Esophagus muscularis mucosa (tissue), 4 donors: ENCODE results near the gene HDAC4. TPM values are rescaled to one million over a fixed set of nuclear protein-coding genes. Genes with fewer than 3 reads are reported as not detected.

ENCODE experiments used
- DNase-seq: peaks from one replicate; pipeline ENCODE4 v3.0.0-alpha.2; 2017; ENCODE audit errors: extremely low spot score
- H3K27ac ChIP-seq, 4 donors: fragments of 200-600 bp; sonication (generic); replicated peaks in 1 of 4; 1 replicate in 3 of 4; 2 replicates in 1 of 4; pipeline ENCODE4 v1.5.1; 2016 to 2019; ENCODE audit warnings: mild to moderate bottlenecking in 1 of 4
- H3K27me3 ChIP-seq, 4 donors: fragments of 200-600 bp; sonication (generic); one replicate each; pipeline versions ENCODE4 v1.5.1 to v1.6.0; 2016 to 2019
- H3K36me3 ChIP-seq, 4 donors: fragments of 200-600 bp; sonication (generic); one replicate each; pipeline ENCODE4 v1.5.1; 2016 to 2019
- H3K4me1 ChIP-seq, 4 donors: fragments of 200-600 bp; sonication (generic); one replicate each; pipeline ENCODE4 v1.5.1; 2016 to 2019
- H3K4me3 ChIP-seq, 4 donors: fragments of 200-600 bp; sonication (generic); 1 replicate in 2 of 4; 2 replicates in 2 of 4; pipeline ENCODE4 v1.5.1; 2016 to 2019; ENCODE audit warnings: mild to moderate bottlenecking in 4 of 4, moderate library complexity in 1 of 4
- H3K9me3 ChIP-seq, 4 donors: fragments of 200-600 bp; sonication (generic); 1 replicate in 3 of 4; 2 replicates in 1 of 4; pipeline ENCODE4 v1.5.1; 2016 to 2019
- EP300 ChIP-seq: sonication (generic); formaldehyde crosslinking; IDR thresholded peaks from one replicate; pipeline ENCODE4 v1.6.1; 2017; ENCODE audit warnings: antibody characterized with exemption
- POLR2A ChIP-seq: fragments of 450-650 bp; IDR thresholded peaks from one replicate; pipeline ENCODE4 v1.6.1; 2017; ENCODE audit warnings: antibody characterized with exemption, moderate library complexity, mild to moderate bottlenecking, low read depth
- POLR2AphosphoS5 ChIP-seq, 2 donors: sonication (generic); formaldehyde crosslinking; IDR thresholded peaks; one replicate each; pipeline ENCODE4 v1.6.1; 2017; ENCODE audit warnings: antibody characterized with exemption in 2 of 2
- WGBS: methylation state at CpG from one replicate; pipeline ENCODE4 v1.1.5; 2018; 5-methylcytosine and 5-hydroxymethylcytosine counted together
- intact Hi-C: fragments of 100-400 bp; cut with DNase I; formaldehyde crosslinking; loops from one replicate; pipeline ENCODE4 v1.15.1; 2023
- total RNA-seq, 4 donors: library from RNA; depleted of rRNA; stranded (reverse); fragments of >200 nt; gene quantifications; one replicate each; pipeline versions ENCODE4 v1.1.0 to v1.2.1, GENCODE V29; 2016
- TF ChIP-seq, protein P1 (sequence below), 3 experiments: fragments of 200-600 bp in 2 of 3; fragments of 450-650 bp in 1 of 3; sonication (generic) in 2 of 3; IDR thresholded peaks; one replicate each; pipeline ENCODE4 v1.5.1; 2017 to 2019; ENCODE audit warnings: antibody characterized with exemption in 3 of 3, mild to moderate bottlenecking in 2 of 3, moderate library complexity in 1 of 3

HDAC4 gene
- total RNA-seq, 4 donors from 2014 or later: 59.4 to 119 (median 76.1) TPM

DNA sequence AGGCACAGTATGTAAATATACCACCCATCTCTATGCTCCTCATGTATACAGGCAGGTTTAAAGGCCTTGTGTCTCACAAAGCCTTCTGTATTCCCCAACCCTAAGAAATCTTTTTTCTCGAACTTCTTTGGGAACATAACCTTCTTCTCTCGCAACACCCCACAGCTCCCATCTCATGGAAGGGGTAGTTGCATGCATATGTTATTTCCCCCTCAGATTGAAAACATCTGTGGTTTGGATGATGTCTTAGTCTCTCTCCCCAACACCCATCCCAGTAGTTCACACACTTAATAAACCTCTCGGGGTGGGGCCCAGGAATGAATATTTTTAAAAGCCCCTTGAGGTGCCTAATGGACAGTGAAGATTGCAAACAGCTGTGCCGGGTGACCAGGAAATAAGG is 21.0 kb upstream of the HDAC4 start:
- Histone ChIP-seq H3K27me3 (peaks cover 0 to 4% (median 0%) of the 10 kb centered on the region in 4 donors), H3K4me3 (no peak overlapping the region), H3K36me3 (no peaks in the 10 kb centered on the region), H3K27ac (no peak overlapping the region), H3K4me1 (no peaks in the 10 kb centered on the region), H3K9me3 (no peaks in the 10 kb centered on the region)
- no peak for DNase-seq
- TF ChIP-seq EP300: no peak
- TF ChIP-seq POLR2A: no peak
- no peak for TF ChIP-seq POLR2AphosphoS5 (IDR thresholded peaks at IDR 0.05)
- TF ChIP-seq, protein P1, sequence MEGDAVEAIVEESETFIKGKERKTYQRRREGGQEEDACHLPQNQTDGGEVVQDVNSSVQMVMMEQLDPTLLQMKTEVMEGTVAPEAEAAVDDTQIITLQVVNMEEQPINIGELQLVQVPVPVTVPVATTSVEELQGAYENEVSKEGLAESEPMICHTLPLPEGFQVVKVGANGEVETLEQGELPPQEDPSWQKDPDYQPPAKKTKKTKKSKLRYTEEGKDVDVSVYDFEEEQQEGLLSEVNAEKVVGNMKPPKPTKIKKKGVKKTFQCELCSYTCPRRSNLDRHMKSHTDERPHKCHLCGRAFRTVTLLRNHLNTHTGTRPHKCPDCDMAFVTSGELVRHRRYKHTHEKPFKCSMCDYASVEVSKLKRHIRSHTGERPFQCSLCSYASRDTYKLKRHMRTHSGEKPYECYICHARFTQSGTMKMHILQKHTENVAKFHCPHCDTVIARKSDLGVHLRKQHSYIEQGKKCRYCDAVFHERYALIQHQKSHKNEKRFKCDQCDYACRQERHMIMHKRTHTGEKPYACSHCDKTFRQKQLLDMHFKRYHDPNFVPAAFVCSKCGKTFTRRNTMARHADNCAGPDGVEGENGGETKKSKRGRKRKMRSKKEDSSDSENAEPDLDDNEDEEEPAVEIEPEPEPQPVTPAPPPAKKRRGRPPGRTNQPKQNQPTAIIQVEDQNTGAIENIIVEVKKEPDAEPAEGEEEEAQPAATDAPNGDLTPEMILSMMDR (IDR thresholded peaks at IDR 0.05): no peak
- WGBS: 79% methylated on average over 4 of the region's 4 CpGs
- intact Hi-C loops: no loop called here

DNA sequence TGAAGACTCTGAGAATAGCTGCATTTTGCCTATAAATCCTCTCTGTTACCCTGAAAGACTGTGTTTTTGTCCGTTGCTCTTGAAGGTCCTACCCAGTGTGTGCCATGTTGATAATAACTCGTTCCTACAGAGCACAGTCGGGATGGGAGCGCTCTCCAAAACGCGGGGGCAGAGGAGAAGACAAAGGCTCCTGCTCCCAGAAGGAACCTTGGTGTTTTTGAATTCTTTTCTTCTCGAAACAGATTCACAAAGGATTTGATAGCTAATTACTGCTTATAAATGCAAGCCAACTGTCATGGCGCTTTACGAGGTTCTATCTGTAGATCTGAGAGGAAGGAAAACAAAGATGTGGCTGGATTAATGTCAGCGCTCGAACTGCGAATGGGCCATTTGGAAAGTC is 19.3 kb upstream of the HDAC4 start:
- H3K27me3 ChIP-seq: peaks cover 0 to 4% (median 0%) of the 10 kb centered on the region in 4 donors
- no peak overlapping the region for H3K4me3 ChIP-seq
- H3K4me1 ChIP-seq: no peaks in the 10 kb centered on the region
- no peaks in the 10 kb centered on the region for H3K9me3 ChIP-seq
- 84% methylated on average over 12 of the region's 12 CpGs for WGBS
- no peaks in the 10 kb centered on the region for H3K36me3 ChIP-seq
- intact Hi-C loops: no loop called here
- TF ChIP-seq POLR2A: no peak
- no peak for TF ChIP-seq POLR2AphosphoS5 (IDR thresholded peaks at IDR 0.05)
- TF ChIP-seq, protein P1 (IDR thresholded peaks at IDR 0.05): no peak
- TF ChIP-seq EP300: no peak
- no peak overlapping the region for H3K27ac ChIP-seq
- no peak for DNase-seq

DNA sequence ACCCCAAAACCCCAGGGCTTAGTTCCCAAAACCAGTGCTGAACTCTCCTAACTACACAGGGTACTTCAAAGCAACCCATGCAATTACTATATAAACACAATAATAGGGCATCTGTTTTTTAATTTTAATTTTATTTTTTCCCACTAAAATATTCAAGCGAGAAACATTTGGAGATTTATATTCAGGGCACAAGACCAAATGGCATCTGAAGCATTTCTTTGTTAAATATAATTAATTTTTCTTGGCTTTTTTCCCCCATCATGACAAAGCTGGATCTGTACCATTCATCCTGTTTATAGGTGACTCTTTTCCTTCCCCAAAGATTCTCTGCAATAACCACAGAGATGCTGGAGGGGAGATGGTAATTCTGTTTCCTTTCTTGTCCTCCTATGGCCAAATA is 18.1 kb upstream of the HDAC4 start:
- WGBS: 86% methylated on average over 1 of the region's 1 CpG
- intact Hi-C loops: no loop called here
- no peak overlapping the region for H3K4me3 ChIP-seq
- no peaks in the 10 kb centered on the region for H3K4me1 ChIP-seq
- H3K27me3 ChIP-seq: peaks cover 0 to 4% (median 0%) of the 10 kb centered on the region in 4 donors
- TF ChIP-seq POLR2AphosphoS5 (IDR thresholded peaks at IDR 0.05) (no peak), EP300 (no peak)
- H3K9me3 ChIP-seq: no peaks in the 10 kb centered on the region
- no peaks in the 10 kb centered on the region for H3K36me3 ChIP-seq
- no peak overlapping the region for H3K27ac ChIP-seq
- no peak for DNase-seq

DNA sequence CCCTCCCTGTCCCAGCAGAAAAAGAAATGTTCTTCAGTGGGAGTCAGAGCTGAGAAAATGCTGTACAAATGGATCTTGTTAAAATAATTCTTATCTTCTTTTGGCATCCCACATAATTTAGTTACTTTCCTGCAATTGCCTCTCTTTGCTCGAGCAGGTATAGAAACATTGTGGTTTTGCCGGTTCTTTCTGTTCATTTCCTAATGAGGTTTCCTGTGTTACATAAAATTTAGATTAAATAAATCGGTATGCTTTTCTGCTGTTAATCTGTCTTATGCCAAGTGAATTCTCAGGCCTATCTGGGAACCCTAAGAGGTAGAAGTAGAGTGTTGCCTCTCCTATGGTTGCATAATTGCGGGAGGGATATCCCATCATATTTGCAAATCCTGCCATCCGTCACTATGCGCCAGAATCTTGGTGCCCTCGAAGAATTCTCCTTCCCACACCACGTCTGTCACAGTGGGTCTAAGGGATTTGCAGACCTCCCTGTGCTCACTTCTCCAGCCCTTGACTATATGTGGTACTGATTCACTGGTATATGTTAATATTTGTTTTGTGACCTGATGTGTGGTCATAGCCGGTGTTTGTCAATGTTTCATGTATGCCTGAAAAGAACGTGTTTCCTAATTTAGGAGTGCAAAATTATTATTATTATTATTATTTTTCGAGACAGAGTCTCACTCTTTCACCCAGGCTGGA is 12.2 kb upstream of the HDAC4 start:
- Histone ChIP-seq H3K9me3 (peaks cover 0 to 5% (median 0%) of the 10 kb centered on the region in 4 donors), H3K27me3 (no peaks in the 10 kb centered on the region), H3K4me3 (no peak overlapping the region), H3K36me3 (no peaks in the 10 kb centered on the region), H3K27ac (no peak overlapping the region), H3K4me1 (no peaks in the 10 kb centered on the region)
- TF ChIP-seq, protein P1 (IDR thresholded peaks at IDR 0.05): no peak
- no peak for TF ChIP-seq EP300
- no peak for TF ChIP-seq POLR2A
- TF ChIP-seq POLR2AphosphoS5 (IDR thresholded peaks at IDR 0.05): no peak
- WGBS: 86% methylated on average over 11 of the region's 11 CpGs
- DNase-seq: no peak
- intact Hi-C loops: no loop called here

DNA sequence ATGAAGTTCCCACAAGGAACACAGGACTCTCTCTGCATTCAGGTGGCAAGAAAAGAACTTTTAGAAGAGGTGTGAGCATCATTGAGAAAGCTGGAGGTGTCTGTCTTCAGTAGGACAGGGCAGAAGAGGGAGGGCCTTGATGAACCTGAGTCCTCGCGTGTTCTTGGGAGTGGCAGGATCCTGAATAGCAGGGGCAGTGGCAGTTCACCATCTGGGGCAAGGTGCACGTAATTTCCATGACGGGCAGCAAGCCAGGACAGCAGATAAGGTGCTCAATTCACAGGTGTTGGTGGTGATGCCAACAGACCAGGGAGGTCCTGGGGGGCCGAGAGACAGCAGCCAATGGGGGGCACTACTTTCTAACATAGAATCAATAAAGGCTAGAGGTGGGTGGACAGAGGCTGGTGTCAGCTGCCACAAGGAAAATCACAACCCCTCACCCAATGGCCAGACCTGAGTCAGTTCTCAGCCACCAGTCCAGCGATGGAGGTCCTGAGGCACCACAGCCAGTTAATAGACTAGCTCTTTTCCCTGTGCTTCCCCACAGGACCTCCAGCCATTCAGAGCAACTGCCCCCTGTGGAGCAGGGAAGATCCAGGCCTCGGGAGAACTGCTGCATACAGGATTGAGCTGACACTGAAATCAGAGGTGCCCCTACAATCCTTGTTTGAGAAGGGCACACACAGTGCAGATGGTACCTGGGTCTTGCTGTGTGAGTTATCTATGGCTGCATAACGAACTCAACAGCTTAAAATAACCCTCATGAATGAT is 10.9 kb upstream of the HDAC4 start:
- no peaks in the 10 kb centered on the region for H3K36me3 ChIP-seq
- intact Hi-C loops: no loop called here
- H3K27me3 ChIP-seq: no peaks in the 10 kb centered on the region
- TF ChIP-seq POLR2A: no peak
- no peak for TF ChIP-seq EP300
- TF ChIP-seq, protein P1 (IDR thresholded peaks at IDR 0.05): no peak
- TF ChIP-seq POLR2AphosphoS5 (IDR thresholded peaks at IDR 0.05): no peak
- WGBS: 80% methylated on average over 7 of the region's 8 CpGs
- H3K4me1 ChIP-seq: no peaks in the 10 kb centered on the region
- no peak overlapping the region for H3K27ac ChIP-seq
- DNase-seq: no peak
- H3K4me3 ChIP-seq: no peak overlapping the region
- peaks cover 0 to 5% (median 0%) of the 10 kb centered on the region in 4 donors for H3K9me3 ChIP-seq
